ENCODE data around the gene STK32C. TPM values are rescaled to one million over a fixed set of nuclear protein-coding genes. Genes with fewer than 3 reads are reported as not detected.
A peak's percentile ranks its signal among the peaks of the same experiment; 100 is the strongest.

Gene STK32C
- total and polyA plus RNA-seq, 2 of the 4 experiments (the other 2 are of a cell fraction): 5.0 to 8.3 TPM

GRCh38 chr10:132347931-132348267 lies 40.1 kb upstream of the STK32C start:
- Histone ChIP-seq H3K4me2 (ENCODE audit: low read depth, low read length) (no peak overlapping the region), H4K91ac (ENCODE audit: insufficient read depth, low read depth, low read length) (no peak overlapping the region), H2BK120ac (ENCODE audit: low read depth, low read length) (no peak overlapping the region)

More at GRCh38 chr10:132347931-132348267, 40.1 kb upstream of the STK32C start:
- no peak overlapping the region for H3K9ac ChIP-seq (ENCODE audit: low read depth, low read length)
- H2AFZ ChIP-seq (replicated peaks; ENCODE audit: low read length, poor library complexity): no peak overlapping the region
- TF ChIP-seq MAZ (IDR thresholded peaks at IDR 0.05; ENCODE audit: borderline replicate concordance, low read depth, low read length) (no peak), FOS (IDR thresholded peaks at IDR 0.05; ENCODE audit: low read depth, low read length) (no peak), CHD1 (IDR thresholded peaks at IDR 0.05; ENCODE audit: low read depth, low read length) (no peak), NFE2L2 (IDR thresholded peaks at IDR 0.05; ENCODE audit: low read depth, low read length) (no peak), BHLHE40 (IDR thresholded peaks at IDR 0.05; ENCODE audit: low read depth, low read length) (no peak), RCOR1 (IDR thresholded peaks at IDR 0.05; ENCODE audit: insufficient replicate concordance, low read length) (no peak), RAD21 (IDR thresholded peaks at IDR 0.05; ENCODE audit: low read length) (no peak), RFX5 (IDR thresholded peaks at IDR 0.05; ENCODE audit: low read depth, low read length) (no peak), MAFK (IDR thresholded peaks at IDR 0.05; ENCODE audit: low read depth, low read length) (no peak), SMC3 (IDR thresholded peaks at IDR 0.05; ENCODE audit: low read depth, low read length) (no peak), CTCF (conservative IDR thresholded peaks at IDR 0.05; ENCODE audit: low read depth, low read length) (no peak), MXI1 (IDR thresholded peaks at IDR 0.05; ENCODE audit: borderline replicate concordance, low read depth, low read length) (no peak), USF2 (IDR thresholded peaks at IDR 0.05; ENCODE audit: low read depth, low read length) (no peak), CEBPB (IDR thresholded peaks at IDR 0.05; ENCODE audit: low read depth, low read length) (no peak), POLR2A (IDR thresholded peaks at IDR 0.05; ENCODE audit: low read depth, low read length) (no peak), ELK1 (IDR thresholded peaks at IDR 0.05; ENCODE audit: borderline replicate concordance, low read depth, low read length) (no peak)
- no peak overlapping the region for H2BK15ac ChIP-seq (ENCODE audit: low read depth, low read length)
- 80% methylated on average over 9 of the region's 13 CpGs; no CpG with 5 or more reads in 1 of the 2 experiments for WGBS, 2 experiments (ENCODE audit: extremely low coverage in 2 of 2, insufficient read length in 1 of 2)
- H3K79me1 ChIP-seq (ENCODE audit: low read depth in 1 of 2, low read length in 2 of 2): no peaks in the 10 kb centered on the region
- no peak overlapping the region for H2BK20ac ChIP-seq (ENCODE audit: low read depth, low read length)
- no peaks in the 10 kb centered on the region for H3K9me3 ChIP-seq (ENCODE audit: control insufficient read depth, insufficient read depth, low read length)
- H3K4me1 ChIP-seq (ENCODE audit: control insufficient read depth, insufficient read depth, low read length): no peaks in the 10 kb centered on the region
- H2AK5ac ChIP-seq (ENCODE audit: low read depth, low read length): no peak overlapping the region
- peak overlapping the region; percentile 61 for H2AK9ac ChIP-seq (replicated peaks; ENCODE audit: low read depth, low read length, poor library complexity)
- no peaks in the 10 kb centered on the region for H3K9me1 ChIP-seq (ENCODE audit: insufficient read depth, low read length)
- intact Hi-C loops (cut with micrococcal nuclease) (no loop called here), dilution Hi-C loops (cut with HindIII; ENCODE audit: low sequenced_read_pairs, unreplicated experiment) (loop anchor here (25.0 kb wide), 1 partner anchor 111 kb away; no protein-coding TSS in a partner anchor), in situ Hi-C loops (cut with MboI; ENCODE audit: low sequenced_read_pairs) (loop anchor here (5.0 kb wide), 1 partner anchor 126 kb away; no protein-coding TSS in a partner anchor)
- ChIA-PET CTCF (no interaction called here), POLR2A (ENCODE audit: unreplicated experiment) (no interaction called here)
- no peak overlapping the region for H3K14ac ChIP-seq (replicated peaks; ENCODE audit: low read depth, low read length)
- H3K56ac ChIP-seq (ENCODE audit: extremely low read depth, insufficient read depth, low read length): no peak overlapping the region
- no peak for ATAC-seq (ENCODE audit: low read depth)
- no peak overlapping the region for H4K5ac ChIP-seq (ENCODE audit: low read depth, low read length)
- no peaks in the 10 kb centered on the region for H3K27me3 ChIP-seq (ENCODE audit: control insufficient read depth, insufficient read depth, low read length)
- no peak overlapping the region for H3K4ac ChIP-seq (ENCODE audit: low read depth, low read length)
- H3K27ac ChIP-seq (ENCODE audit: insufficient read depth, low read length): no peak overlapping the region
- no TSS peak for BruUV-seq (replicated peaks)
- H4K20me1 ChIP-seq (ENCODE audit: insufficient read depth, low read length): no peaks in the 10 kb centered on the region; the same call in 1 of the 2 replicates
- no peak overlapping the region for H3K23ac ChIP-seq (ENCODE audit: low read depth, low read length)
- no peak overlapping the region for H3K18ac ChIP-seq (ENCODE audit: low read depth, low read length)
- H2BK5ac ChIP-seq (ENCODE audit: low read depth, low read length, poor library complexity, severe bottlenecking): no peak overlapping the region
- H3K36me3 ChIP-seq (ENCODE audit: control insufficient read depth, insufficient read depth, low read length): peaks cover 15% of the 10 kb centered on the region
- no peak for DNase-seq
- H4K8ac ChIP-seq (ENCODE audit: low read depth in 2 of 2, low read length in 2 of 2): no peak overlapping the region
- no peak overlapping the region for H3K4me3 ChIP-seq (ENCODE audit: insufficient read depth, low read depth, low read length)
